HG02623 (cell line): ENCODE measurements around the gene GNG3.
"Not testable (repeated sequence)": the region's sequence is repeated elsewhere in the genome, so short reads cannot be mapped to it uniquely, and the experiment has no call there.

Source experiments
- ATAC-seq: cut with Tn5 transposase; IDR thresholded peaks from one replicate; pipeline ENCODE4 v1.9.1; 2021; ENCODE audit warnings: moderate library complexity; ENCODE audit not compliant: unreplicated experiment

The GNG3 gene

GRCh38 chr11:62707277-62707861, at the start of gene GNG3, which contains the start of gene BSCL2:
TSS of gene GNG3 (plus strand) at chr11:62707676. CDS start at chr11:62708296, 620 bp downstream.
TSS of gene BSCL2 (minus strand) at chr11:62707424. CDS start at chr11:62707195, 229 bp downstream.
- ATAC-seq, result no peak

GRCh38 chr11:62664405-62665074, 42.9 kb upstream of the GNG3 start:
- ATAC-seq, result peak; percentile 12

- peak; percentile 80 for ATAC-seq
Observed at GRCh38 chr11:62665075-62665598, 42.3 kb upstream of the GNG3 start, which contains the start of the genes C11orf98 and CSKMT. TSS of gene C11orf98 (minus strand) at chr11:62665210. CDS start at chr11:62665169, 41 bp downstream. TSS of gene CSKMT (plus strand) at chr11:62665312. CDS start at chr11:62665880, 568 bp downstream.

- peak; percentile 21 for ATAC-seq
Observed at GRCh38 chr11:62665599-62666258, 41.7 kb upstream of the GNG3 start.

DNA sequence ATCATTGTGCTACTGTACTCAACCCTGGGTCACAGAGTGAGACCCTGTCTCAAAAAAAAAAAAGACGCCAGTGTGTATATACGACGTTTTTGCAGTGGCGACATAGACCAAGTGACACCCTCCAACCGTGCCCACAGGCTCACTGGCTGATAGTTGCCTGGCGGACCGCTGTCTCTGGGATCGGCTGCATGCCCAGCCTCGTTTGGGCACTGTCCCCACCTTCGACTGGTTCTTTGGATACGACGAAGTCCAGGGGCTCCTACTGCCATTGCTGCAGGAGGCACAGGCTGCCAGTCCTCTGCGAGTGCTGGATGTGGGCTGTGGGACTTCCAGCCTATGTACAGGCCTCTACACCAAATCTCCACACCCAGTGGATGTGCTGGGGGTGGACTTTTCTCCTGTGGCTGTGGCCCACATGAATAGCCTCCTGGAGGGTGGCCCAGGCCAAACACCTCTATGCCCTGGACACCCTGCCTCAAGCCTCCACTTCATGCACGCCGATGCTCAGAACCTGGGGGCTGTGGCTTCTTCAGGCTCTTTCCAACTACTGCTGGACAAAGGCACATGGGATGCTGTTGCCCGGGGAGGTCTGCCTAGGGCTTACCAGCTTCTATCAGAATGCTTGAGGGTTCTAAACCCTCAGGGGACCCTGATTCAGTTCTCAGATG, 41.1 kb upstream of the GNG3 start:
- no peak for ATAC-seq

- no peak for ATAC-seq
Observed at GRCh38 chr11:62667460-62667859, 40.0 kb upstream of the GNG3 start.

DNA sequence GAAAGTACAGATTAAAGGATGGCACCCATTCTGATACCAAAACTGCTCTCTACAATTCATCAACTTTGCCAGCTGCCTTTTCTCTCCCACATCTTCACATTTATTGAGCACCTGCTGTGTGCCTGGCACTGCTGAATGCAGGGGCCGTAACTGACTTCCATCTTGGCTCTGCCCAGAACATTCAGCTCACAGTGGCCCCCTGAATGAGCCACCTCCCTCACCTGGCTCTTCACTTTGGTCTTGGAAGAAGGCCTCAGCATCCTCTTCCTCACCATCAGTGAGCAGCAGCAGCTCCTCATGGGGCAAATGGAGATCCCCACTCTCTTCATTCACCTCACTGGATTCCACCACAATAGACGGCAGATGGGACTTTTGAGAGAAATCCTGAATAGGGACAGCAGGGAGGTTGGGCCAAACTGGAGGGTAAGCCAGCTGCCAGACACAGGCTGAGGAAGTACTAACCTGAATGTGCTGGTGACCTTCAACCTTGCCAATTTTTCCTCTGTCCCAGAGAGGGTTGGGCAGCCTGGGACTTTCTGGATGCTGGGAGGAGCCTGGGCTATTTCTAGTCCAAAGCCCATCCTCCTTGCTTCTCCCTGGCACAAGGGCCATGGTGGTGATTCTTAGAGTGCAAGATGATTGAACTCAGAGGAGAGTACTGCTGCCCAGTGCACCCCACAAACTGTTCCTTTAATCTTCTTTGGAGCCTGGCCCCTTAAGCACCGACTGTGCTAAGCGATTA, 37.9 kb upstream of the GNG3 start:
- no peak for ATAC-seq

DNA sequence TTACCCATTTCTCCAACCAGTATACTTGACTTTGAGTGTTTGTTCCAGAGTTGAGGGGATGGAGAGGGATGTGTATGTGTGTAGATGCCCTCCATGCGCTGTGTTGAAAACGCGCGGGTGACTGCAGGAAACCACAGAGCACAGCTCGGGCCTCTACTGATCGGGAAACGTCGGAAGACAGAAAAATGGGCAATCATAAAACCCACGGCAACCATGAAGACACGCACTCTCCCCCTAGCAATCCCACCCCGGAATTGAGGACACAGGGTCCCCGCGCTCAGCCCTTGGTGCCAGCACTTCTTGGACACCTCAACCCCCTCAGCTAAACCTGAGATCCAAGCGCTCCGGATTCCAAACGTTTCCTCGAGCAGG, 36.3 kb upstream of the GNG3 start:
- no peak for ATAC-seq

DNA sequence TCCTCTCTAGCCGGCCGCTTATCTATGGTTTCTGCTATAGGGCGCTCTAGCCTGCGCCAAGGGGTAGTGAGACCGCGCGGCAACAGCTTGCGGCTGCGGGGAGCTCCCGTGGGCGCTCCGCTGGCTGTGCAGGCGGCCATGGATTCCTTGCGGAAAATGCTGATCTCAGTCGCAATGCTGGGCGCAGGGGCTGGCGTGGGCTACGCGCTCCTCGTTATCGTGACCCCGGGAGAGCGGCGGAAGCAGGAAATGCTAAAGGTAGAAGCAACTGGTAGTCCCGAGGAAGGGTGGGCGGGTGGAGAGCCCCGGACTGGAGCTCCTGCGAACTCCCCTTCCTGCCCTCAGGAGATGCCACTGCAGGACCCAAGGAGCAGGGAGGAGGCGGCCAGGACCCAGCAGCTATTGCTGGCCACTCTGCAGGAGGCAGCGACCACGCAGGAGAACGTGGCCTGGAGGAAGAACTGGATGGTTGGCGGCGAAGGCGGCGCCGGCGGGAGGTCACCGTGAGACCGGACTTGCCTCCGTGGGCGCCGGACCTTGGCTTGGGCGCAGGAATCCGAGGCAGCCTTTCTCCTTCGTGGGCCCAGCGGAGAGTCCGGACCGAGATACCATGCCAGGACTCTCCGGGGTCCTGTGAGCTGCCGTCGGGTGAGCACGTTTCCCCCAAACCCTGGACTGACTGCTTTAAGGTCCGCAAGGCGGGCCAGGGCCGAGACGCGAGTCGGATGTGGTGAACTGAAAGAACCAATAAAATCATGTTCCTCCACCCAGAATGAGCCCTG, 35.7 kb upstream of the GNG3 start, which contains the start of the genes LBHD1 and UQCC3:
LBHD1 (minus strand) TSS at position 660 of the 782 bp plus-strand sequence. CDS start 2,236 bp downstream, outside the sequence.
UQCC3 (plus strand) TSS at position 66 of the 782 bp plus-strand sequence; CDS start at position 139, 73 bp downstream.
- ATAC-seq, result peak; percentile 49

DNA sequence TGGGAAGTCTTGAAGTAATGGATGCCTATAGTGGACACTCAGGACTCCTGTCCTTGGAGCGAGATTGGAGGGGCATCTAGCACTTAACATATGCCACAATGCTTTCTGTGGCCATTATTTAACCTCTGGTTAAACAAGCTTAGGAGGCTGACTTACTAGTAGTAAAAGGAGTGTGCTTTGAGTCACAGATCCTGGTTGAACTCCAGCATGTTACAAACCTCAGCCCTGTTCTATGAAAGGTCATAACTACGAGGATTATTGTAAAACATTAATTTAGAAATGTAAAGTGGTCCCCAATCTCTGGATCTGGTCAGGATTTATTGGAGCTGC, 34.3 kb upstream of the GNG3 start:
- ATAC-seq, result no peak

DNA sequence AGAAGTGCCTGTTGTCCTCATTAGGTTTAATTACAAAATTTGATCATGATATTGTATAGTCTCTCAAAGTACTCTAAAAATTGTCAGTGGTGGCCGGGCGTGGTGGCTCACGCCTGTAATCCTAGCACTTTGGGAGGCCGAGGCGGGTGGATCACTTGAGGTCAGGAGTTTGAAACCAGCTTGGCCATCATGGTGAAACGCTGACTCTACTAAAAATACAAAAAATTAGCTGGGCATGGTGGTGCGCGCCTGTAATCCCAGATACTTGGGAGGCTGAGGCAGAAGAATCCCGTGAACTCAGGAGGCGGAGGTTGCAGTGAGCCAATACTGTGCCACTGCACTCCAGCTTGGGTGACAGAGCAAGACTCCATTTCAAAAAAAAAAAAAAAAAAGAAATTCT, 32.1 kb upstream of the GNG3 start:
- ATAC-seq, result not testable (repeated sequence)

DNA sequence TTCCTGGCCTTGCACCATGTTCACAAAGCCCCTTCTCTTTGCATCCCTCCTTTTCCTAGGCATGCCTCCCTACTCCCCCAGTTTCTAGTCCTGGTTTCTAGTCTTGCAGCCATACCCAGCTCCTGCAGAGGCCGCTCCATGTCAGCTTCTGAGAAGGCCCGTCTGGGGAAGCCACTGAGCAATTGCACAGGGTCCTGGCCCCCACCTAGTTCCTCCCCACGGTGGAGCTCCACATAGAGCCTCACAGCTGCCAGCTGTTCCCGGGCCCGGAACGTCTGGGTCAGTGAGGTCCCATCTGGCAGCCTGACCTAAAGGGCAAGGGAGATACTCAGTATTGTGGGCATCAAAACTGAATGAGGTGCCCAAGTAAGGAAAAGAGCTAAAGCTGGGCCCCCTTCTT, 30.8 kb upstream of the GNG3 start:
- ATAC-seq, result no peak

GRCh38 chr11:62677156-62677555, 30.3 kb upstream of the GNG3 start:
- no peak for ATAC-seq

DNA sequence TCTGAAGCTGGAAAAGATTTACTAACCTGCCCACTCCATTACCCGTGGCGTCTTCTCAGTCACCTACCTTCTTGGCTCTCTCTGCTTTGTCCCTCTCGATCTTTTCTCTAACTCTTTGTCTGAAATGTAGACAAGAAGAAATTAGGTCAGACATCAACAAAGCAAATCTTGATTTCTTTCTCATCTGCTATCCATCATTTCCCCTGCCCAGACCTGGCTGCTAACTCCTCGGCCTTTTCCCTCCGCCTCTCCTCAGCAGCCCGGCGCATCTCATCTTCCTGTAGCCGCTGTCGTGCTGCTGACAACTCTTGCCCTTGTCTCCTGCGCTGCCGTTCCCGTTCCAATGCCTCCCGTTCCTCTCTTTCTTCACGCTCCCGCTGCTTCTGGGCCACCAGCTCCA, 29.8 kb upstream of the GNG3 start:
- ATAC-seq, result no peak

- ATAC-seq, result no peak
Observed at GRCh38 chr11:62678433-62678769, 29.1 kb upstream of the GNG3 start.

- ATAC-seq, result peak; percentile 54
Observed at GRCh38 chr11:62678770-62679696, 28.4 kb upstream of the GNG3 start, which contains the start of gene UBXN1. TSS of gene UBXN1 (minus strand) at chr11:62679073. CDS start at chr11:62678923, 150 bp downstream.

DNA sequence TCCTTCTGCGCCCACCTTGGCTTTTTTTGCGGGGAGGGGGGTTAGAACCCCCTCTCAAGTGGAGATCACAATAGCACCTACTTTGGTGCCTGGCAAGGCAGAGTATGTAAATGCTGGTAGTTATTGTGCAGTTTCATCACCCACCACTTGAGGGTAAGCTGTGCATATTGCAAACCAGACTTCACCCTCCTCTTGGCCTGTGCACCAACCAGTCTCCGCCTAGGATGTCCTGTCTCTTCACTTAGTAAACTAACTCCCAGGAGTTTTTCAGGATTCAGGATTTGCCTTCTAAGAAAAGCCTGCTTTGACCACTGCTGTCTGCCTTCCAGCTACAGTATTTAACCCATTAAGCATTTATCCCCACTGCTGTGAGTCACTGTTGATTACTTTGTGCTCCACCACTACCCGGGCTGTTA, 26.6 kb upstream of the GNG3 start:
- no peak for ATAC-seq

- ATAC-seq, result no peak
Observed at GRCh38 chr11:62682518-62682917, 25.0 kb upstream of the GNG3 start.
